Esophagus squamous epithelium (tissue), 4 donors: ENCODE results near the gene TUBGCP2.

Experiments used
- CTCF ChIP-seq, 6 experiments: fragments of 450-650 bp in 4 of 6; fragments of 200-600 bp in 2 of 6; sonication (generic) in 2 of 6; IDR thresholded peaks; one replicate each; pipeline ENCODE4 v1.5.1; 2016 to 2019; ENCODE audit warnings: antibody characterized with exemption in 6 of 6, mild to moderate bottlenecking in 4 of 6, moderate library complexity in 4 of 6
- POLR2A ChIP-seq, 4 donors: fragments of 450-650 bp; IDR thresholded peaks; one replicate each; pipeline ENCODE4 v1.6.1; 2017; ENCODE audit warnings: antibody characterized with exemption in 4 of 4, mild to moderate bottlenecking in 4 of 4, moderate library complexity in 3 of 4

GRCh38 chr10:133298466-133298865, 10.2 kb downstream of the TUBGCP2 start:
- TF ChIP-seq POLR2A (IDR thresholded peaks at IDR 0.05): no peak
- TF ChIP-seq CTCF (IDR thresholded peaks at IDR 0.05): no peak
